GM12873 (cell line): ENCODE measurements around the gene R3HDM4.

Experiments used
- CTCF ChIP-seq: IDR thresholded peaks from 2 replicates; pipeline ENCODE4 v1.5.1; 2012; ENCODE audit warnings: low read depth, mild to moderate bottlenecking, moderate library complexity, low read length, control low read depth; ENCODE audit not compliant: insufficient read depth; ENCODE audit errors: missing control alignments

R3HDM4 gene

GRCh38 chr19:926323-926588 is 13.2 kb upstream of the R3HDM4 start:
- TF ChIP-seq CTCF, result no peak

- TF ChIP-seq CTCF, result no peak
These were observed 12.7 kb upstream of the R3HDM4 start, which contains the start of gene ARID3A for GRCh38 chr19:925526-926322. ARID3A (plus strand) TSS chr19:926035; CDS start chr19:929529, 3,494 bp downstream.

- no peak for TF ChIP-seq CTCF
These were observed 12.1 kb upstream of the R3HDM4 start for GRCh38 chr19:925087-925525.

- TF ChIP-seq CTCF, result no peak
These were observed 11.6 kb upstream of the R3HDM4 start for GRCh38 chr19:924553-925086.

GRCh38 chr19:920051-920864 is 7.2 kb upstream of the R3HDM4 start:
- peak; percentile 5 for TF ChIP-seq CTCF

GRCh38 chr19:919199-920050 is 6.4 kb upstream of the R3HDM4 start:
- no peak for TF ChIP-seq CTCF
